ENCODE data around the gene MRGPRG.

DNA sequence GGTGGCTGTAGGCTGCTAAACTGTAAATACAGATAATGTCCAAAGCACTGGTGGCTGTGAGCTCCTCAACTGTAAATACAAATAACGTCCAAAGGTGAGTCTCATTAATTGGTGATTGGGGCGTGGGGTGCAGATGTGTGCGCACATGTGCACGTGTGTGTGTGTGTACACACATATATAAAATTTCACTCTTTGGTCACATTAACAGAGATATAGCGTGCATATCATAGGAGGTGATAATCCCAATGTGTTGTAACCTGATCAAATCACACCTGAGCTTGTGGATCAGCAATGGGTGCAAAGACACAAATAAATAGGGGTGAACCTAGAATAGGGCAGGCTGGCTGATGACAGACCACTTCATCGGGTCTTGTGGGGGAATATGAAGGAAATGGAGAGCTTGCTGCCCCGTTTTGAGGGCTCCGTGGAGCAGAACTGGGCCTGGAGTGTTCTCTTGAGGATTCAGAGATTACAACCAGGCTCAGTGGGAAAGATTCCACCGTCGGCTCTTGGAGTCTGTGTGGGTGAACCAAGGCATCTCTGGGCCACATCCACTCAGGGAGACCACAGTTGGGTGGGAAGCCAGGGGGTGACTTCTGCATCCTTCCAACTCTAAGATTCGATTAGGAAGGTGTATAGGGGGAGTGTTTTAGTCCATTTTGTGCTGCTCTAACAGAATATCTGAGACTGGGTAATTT lies 28.6 kb downstream of the MRGPRG start:
- TF ChIP-seq, protein P1, sequence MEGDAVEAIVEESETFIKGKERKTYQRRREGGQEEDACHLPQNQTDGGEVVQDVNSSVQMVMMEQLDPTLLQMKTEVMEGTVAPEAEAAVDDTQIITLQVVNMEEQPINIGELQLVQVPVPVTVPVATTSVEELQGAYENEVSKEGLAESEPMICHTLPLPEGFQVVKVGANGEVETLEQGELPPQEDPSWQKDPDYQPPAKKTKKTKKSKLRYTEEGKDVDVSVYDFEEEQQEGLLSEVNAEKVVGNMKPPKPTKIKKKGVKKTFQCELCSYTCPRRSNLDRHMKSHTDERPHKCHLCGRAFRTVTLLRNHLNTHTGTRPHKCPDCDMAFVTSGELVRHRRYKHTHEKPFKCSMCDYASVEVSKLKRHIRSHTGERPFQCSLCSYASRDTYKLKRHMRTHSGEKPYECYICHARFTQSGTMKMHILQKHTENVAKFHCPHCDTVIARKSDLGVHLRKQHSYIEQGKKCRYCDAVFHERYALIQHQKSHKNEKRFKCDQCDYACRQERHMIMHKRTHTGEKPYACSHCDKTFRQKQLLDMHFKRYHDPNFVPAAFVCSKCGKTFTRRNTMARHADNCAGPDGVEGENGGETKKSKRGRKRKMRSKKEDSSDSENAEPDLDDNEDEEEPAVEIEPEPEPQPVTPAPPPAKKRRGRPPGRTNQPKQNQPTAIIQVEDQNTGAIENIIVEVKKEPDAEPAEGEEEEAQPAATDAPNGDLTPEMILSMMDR (IDR thresholded peaks at IDR 0.05; ENCODE audit: control extremely low read depth in 1 of 3, insufficient read depth in 1 of 3, low read depth in 1 of 3, low read length in 3 of 3): no peak
- TF ChIP-seq TBP (IDR thresholded peaks at IDR 0.05; ENCODE audit: low read depth, low read length) (no peak), POLR2A (IDR thresholded peaks at IDR 0.05; ENCODE audit: control extremely low read depth in 1 of 2, low read depth in 2 of 2, low read length in 2 of 2) (no peak), HDAC2 (IDR thresholded peaks at IDR 0.05; ENCODE audit: borderline replicate concordance in 1 of 2, low read depth in 2 of 2, low read length in 2 of 2) (no peak), CBX8 (IDR thresholded peaks at IDR 0.05; ENCODE audit: borderline replicate concordance, low read depth, low read length) (no peak), SIN3A (conservative IDR thresholded peaks at IDR 0.05 in 1 of 2, IDR thresholded peaks at IDR 0.05 in 1 of 2; ENCODE audit: low read depth in 1 of 2, low read length in 2 of 2) (no peak)
